NK-92 (cell line): ENCODE results near the gene DOC2A.
"Not testable (repeated sequence)": the region's sequence is repeated elsewhere in the genome, so short reads cannot be mapped to it uniquely, and the experiment has no call there.

Experiments
- DNase-seq: peaks from one replicate; lab custom pipeline; 2025; ENCODE audit not compliant: unreplicated experiment; lab: John Stamatoyannopoulos, UW

Gene DOC2A

GRCh38 chr16:29973384-29974246, 37.2 kb downstream of the DOC2A start, which contains the start of gene TAOK2:
TAOK2 (plus strand) TSS chr16:29973868; CDS start chr16:29977773, 3,905 bp downstream.
- peak; percentile 80 for DNase-seq

GRCh38 chr16:29972992-29973383, 37.8 kb downstream of the DOC2A start:
- DNase-seq: no peak

GRCh38 chr16:29972500-29972899, 38.3 kb downstream of the DOC2A start:
- DNase-seq: no peak

GRCh38 chr16:29971304-29971703, 39.5 kb downstream of the DOC2A start:
- no peak for DNase-seq

GRCh38 chr16:29968205-29968604, 42.6 kb downstream of the DOC2A start:
- no peak for DNase-seq

GRCh38 chr16:29963021-29963743, 47.6 kb downstream of the DOC2A start:
- DNase-seq: no peak

- no peak for DNase-seq
Measured at GRCh38 chr16:29962344-29962994, 48.4 kb downstream of the DOC2A start.

GRCh38 chr16:29961479-29962343, 49.1 kb downstream of the DOC2A start, which contains the start of gene TMEM219:
TMEM219 (plus strand) TSS chr16:29962079; CDS start chr16:29963144, 1,065 bp downstream.
- DNase-seq: peak; percentile 46

- DNase-seq: no peak
Measured at GRCh38 chr16:29961127-29961478, 49.7 kb downstream of the DOC2A start.

GRCh38 chr16:29959821-29960220, 51.0 kb downstream of the DOC2A start:
- DNase-seq: not testable (repeated sequence)

GRCh38 chr16:29959293-29959692, 51.5 kb downstream of the DOC2A start:
- DNase-seq: no peak

GRCh38 chr16:29958756-29959155, 52.1 kb downstream of the DOC2A start:
- no peak for DNase-seq
